SK-N-SH treated with all-trans-retinoic acid at 6 μM for 48 hours (cell line): ENCODE measurements around the gene SHOC1.

Experiments
- ATAC-seq: fragments of 200-7000 bp; cut with Tn5 transposase; 3 replicates; pipeline ENCODE4 v1.9.1; 2020; ENCODE audit warnings: mild to moderate bottlenecking, moderate library complexity
- ARNTL ChIP-seq: fragments of 450-650 bp; formaldehyde crosslinking; IDR thresholded peaks from 2 replicates; pipeline ENCODE4 v1.5.0; 2020; ENCODE audit warnings: low read depth, mild to moderate bottlenecking, moderate library complexity, borderline replicate concordance
- BACH2 ChIP-seq: fragments of 250-450 bp; sonication (Bioruptor Pico); IDR thresholded peaks from 2 replicates; pipeline ENCODE4 v1.9.0; 2021; ENCODE audit warnings: mild to moderate bottlenecking, borderline replicate concordance
- CSDC2 ChIP-seq: fragments of 250-450 bp; sonication (Bioruptor Pico); IDR thresholded peaks from 2 replicates; pipeline ENCODE4 v1.5.0; 2020; ENCODE audit warnings: mild to moderate bottlenecking, moderate library complexity
- ESRRG ChIP-seq: fragments of 250-450 bp; sonication (Bioruptor Pico); IDR thresholded peaks from 2 replicates; pipeline ENCODE4 v1.6.1; 2021; ENCODE audit warnings: mild to moderate bottlenecking
- GLIS3 ChIP-seq: fragments of 250-450 bp; sonication (Bioruptor Pico); IDR thresholded peaks from 2 replicates; pipeline ENCODE4 v1.5.0; 2020; ENCODE audit warnings: mild to moderate bottlenecking, moderate library complexity
- ISL1 ChIP-seq: fragments of 250-450 bp; sonication (Bioruptor Pico); IDR thresholded peaks from 2 replicates; pipeline ENCODE4 v2.1.2; 2022; ENCODE audit warnings: mild to moderate bottlenecking, moderate library complexity
- OSR1 ChIP-seq: fragments of 250-450 bp; sonication (Bioruptor Pico); IDR thresholded peaks from 2 replicates; pipeline ENCODE4 v1.8.0; 2022; ENCODE audit warnings: moderate library complexity, mild to moderate bottlenecking, inconsistent platforms
- RARB ChIP-seq: fragments of 250-450 bp; sonication (Bioruptor Pico); IDR thresholded peaks from 2 replicates; pipeline ENCODE4 v1.8.0; 2021; ENCODE audit warnings: mild to moderate bottlenecking, moderate library complexity
- SNAI2 ChIP-seq: fragments of 250-450 bp; sonication (Bioruptor Pico); IDR thresholded peaks from 2 replicates; pipeline ENCODE4 v1.5.0; 2020; ENCODE audit warnings: mild to moderate bottlenecking, moderate library complexity
- TCF4 ChIP-seq: fragments of 250-450 bp; sonication (Bioruptor Pico); IDR thresholded peaks from 2 replicates; pipeline ENCODE4 v1.8.0; 2021; ENCODE audit warnings: mild to moderate bottlenecking, moderate library complexity, borderline replicate concordance
- ZC3H10 ChIP-seq: fragments of 250-450 bp; sonication (Bioruptor Pico); IDR thresholded peaks from 2 replicates; pipeline ENCODE4 v1.5.1; 2021; ENCODE audit warnings: mild to moderate bottlenecking, moderate library complexity
- ZFP3 ChIP-seq: fragments of 250-450 bp; sonication (Bioruptor Pico); IDR thresholded peaks from 2 replicates; pipeline ENCODE4 v1.5.0; 2020; ENCODE audit warnings: mild to moderate bottlenecking, moderate library complexity
- ZFP30 ChIP-seq: fragments of 450-650 bp; formaldehyde crosslinking; IDR thresholded peaks from 2 replicates; pipeline ENCODE4 v1.5.0; 2022; ENCODE audit warnings: mild to moderate bottlenecking, moderate library complexity
- ZNF8 ChIP-seq: fragments of 450-650 bp; formaldehyde crosslinking; IDR thresholded peaks from 2 replicates; pipeline ENCODE4 v1.5.0; 2020; ENCODE audit warnings: mild to moderate bottlenecking, moderate library complexity
- TF ChIP-seq, protein P1 (sequence below): fragments of 250-450 bp; sonication (Bioruptor Pico); IDR thresholded peaks from 2 replicates; pipeline ENCODE4 v1.5.1; 2021; ENCODE audit warnings: mild to moderate bottlenecking, moderate library complexity
- TF ChIP-seq, protein P2 (sequence below): fragments of 250-450 bp; sonication (Bioruptor Pico); IDR thresholded peaks from 2 replicates; pipeline ENCODE4 v1.5.1; 2020; ENCODE audit warnings: low read depth, mild to moderate bottlenecking, moderate library complexity
- TF ChIP-seq, protein P3 (sequence below): fragments of 250-450 bp; sonication (Bioruptor Pico); IDR thresholded peaks from 2 replicates; pipeline ENCODE4 v1.5.0; 2020; ENCODE audit warnings: mild to moderate bottlenecking, moderate library complexity
- TF ChIP-seq, protein P4 (sequence below): fragments of 250-450 bp; sonication (Bioruptor Pico); IDR thresholded peaks from 2 replicates; pipeline ENCODE4 v1.8.0; 2020; ENCODE audit warnings: mild to moderate bottlenecking, moderate library complexity, borderline replicate concordance
- TF ChIP-seq, protein P5 (sequence below): fragments of 250-450 bp; sonication (Bioruptor Pico); IDR thresholded peaks from 2 replicates; pipeline ENCODE4 v1.8.0; 2021; ENCODE audit warnings: low read depth, mild to moderate bottlenecking, moderate library complexity, borderline replicate concordance

Gene SHOC1

DNA sequence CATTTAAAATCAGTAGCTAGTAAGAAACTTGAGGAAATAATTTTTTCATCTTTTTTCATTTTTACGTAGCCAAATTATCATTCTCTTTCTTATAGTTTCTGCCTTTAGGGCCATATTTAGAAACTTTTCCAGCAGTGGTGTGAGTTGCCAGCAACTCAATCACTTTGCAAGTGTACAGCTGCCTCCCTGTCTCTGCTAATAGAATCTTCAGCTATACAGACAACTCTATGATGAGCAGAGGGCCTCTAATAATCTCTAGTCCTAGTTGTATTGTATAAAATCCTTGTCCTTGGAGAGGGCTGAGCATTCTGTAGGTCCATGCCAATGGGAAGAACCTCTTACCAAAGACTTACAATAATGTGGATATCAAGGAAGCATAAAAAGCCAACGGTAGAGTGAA, 11.5 kb upstream of the SHOC1 start (continued):
- TF ChIP-seq, protein P1, sequence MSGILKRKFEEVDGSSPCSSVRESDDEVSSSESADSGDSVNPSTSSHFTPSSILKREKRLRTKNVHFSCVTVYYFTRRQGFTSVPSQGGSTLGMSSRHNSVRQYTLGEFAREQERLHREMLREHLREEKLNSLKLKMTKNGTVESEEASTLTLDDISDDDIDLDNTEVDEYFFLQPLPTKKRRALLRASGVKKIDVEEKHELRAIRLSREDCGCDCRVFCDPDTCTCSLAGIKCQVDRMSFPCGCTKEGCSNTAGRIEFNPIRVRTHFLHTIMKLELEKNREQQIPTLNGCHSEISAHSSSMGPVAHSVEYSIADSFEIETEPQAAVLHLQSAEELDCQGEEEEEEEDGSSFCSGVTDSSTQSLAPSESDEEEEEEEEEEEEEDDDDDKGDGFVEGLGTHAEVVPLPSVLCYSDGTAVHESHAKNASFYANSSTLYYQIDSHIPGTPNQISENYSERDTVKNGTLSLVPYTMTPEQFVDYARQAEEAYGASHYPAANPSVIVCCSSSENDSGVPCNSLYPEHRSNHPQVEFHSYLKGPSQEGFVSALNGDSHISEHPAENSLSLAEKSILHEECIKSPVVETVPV = no peak

DNA sequence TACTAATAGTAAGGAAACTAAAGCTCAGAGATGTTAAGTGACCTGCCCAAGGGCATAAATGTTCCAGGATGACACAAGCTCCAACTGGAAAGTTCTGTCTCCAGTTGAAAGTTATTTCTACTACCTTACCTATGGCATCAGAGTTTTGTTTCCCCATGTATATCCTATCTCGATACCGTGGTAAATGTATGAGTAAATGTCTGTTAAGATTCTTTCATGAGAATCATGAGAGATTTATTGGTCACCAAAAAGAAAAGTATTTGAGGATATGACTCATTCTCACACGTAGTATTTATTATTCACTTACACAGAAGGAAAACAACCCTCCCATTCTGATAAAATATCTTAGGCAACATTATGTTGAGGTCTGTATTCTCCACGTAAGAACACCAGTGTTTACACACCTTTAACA, 11.1 kb upstream of the SHOC1 start:
- TF ChIP-seq ISL1 (CRISPR knock-in tag) (no peak), ZFP30 (CRISPR knock-in tag) (no peak), SNAI2 (CRISPR knock-in tag) (no peak), ESRRG (CRISPR knock-in tag) (no peak), ZC3H10 (no peak)
- TF ChIP-seq, protein P1 = no peak
- TF ChIP-seq, protein P2, sequence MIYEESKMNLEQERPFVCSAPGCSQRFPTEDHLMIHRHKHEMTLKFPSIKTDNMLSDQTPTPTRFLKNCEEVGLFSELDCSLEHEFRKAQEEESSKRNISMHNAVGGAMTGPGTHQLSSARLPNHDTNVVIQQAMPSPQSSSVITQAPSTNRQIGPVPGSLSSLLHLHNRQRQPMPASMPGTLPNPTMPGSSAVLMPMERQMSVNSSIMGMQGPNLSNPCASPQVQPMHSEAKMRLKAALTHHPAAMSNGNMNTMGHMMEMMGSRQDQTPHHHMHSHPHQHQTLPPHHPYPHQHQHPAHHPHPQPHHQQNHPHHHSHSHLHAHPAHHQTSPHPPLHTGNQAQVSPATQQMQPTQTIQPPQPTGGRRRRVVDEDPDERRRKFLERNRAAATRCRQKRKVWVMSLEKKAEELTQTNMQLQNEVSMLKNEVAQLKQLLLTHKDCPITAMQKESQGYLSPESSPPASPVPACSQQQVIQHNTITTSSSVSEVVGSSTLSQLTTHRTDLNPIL (CRISPR knock-in tag) = no peak
- TF ChIP-seq, protein P3, sequence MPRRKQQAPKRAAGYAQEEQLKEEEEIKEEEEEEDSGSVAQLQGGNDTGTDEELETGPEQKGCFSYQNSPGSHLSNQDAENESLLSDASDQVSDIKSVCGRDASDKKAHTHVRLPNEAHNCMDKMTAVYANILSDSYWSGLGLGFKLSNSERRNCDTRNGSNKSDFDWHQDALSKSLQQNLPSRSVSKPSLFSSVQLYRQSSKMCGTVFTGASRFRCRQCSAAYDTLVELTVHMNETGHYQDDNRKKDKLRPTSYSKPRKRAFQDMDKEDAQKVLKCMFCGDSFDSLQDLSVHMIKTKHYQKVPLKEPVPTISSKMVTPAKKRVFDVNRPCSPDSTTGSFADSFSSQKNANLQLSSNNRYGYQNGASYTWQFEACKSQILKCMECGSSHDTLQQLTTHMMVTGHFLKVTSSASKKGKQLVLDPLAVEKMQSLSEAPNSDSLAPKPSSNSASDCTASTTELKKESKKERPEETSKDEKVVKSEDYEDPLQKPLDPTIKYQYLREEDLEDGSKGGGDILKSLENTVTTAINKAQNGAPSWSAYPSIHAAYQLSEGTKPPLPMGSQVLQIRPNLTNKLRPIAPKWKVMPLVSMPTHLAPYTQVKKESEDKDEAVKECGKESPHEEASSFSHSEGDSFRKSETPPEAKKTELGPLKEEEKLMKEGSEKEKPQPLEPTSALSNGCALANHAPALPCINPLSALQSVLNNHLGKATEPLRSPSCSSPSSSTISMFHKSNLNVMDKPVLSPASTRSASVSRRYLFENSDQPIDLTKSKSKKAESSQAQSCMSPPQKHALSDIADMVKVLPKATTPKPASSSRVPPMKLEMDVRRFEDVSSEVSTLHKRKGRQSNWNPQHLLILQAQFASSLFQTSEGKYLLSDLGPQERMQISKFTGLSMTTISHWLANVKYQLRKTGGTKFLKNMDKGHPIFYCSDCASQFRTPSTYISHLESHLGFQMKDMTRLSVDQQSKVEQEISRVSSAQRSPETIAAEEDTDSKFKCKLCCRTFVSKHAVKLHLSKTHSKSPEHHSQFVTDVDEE (CRISPR knock-in tag) = no peak
- TF ChIP-seq, protein P4, sequence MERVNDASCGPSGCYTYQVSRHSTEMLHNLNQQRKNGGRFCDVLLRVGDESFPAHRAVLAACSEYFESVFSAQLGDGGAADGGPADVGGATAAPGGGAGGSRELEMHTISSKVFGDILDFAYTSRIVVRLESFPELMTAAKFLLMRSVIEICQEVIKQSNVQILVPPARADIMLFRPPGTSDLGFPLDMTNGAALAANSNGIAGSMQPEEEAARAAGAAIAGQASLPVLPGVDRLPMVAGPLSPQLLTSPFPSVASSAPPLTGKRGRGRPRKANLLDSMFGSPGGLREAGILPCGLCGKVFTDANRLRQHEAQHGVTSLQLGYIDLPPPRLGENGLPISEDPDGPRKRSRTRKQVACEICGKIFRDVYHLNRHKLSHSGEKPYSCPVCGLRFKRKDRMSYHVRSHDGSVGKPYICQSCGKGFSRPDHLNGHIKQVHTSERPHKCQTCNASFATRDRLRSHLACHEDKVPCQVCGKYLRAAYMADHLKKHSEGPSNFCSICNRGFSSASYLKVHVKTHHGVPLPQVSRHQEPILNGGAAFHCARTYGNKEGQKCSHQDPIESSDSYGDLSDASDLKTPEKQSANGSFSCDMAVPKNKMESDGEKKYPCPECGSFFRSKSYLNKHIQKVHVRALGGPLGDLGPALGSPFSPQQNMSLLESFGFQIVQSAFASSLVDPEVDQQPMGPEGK (CRISPR knock-in tag) = no peak
- ATAC-seq = peak; percentile 44

DNA sequence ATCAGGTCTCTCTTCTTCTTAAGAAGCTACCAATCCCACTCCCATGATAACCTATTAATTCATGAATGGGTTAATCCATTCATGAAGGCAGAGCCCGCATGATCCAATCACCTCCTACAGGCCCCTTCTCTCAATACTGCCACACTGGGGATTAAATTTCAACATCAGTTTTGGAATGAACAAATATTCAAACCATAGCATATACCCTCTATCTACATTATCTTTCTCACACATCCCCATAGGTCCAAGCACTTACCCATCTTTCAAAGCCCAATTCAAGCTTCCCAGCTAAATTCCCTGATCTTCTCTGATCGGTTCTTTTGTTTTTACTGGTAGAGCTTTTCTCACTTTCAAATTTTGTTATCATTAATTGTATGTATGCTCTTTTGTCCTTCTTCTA, 10.5 kb upstream of the SHOC1 start:
- no peak for ATAC-seq
- no peak for TF ChIP-seq ARNTL (CRISPR knock-in tag)
- TF ChIP-seq, protein P5, sequence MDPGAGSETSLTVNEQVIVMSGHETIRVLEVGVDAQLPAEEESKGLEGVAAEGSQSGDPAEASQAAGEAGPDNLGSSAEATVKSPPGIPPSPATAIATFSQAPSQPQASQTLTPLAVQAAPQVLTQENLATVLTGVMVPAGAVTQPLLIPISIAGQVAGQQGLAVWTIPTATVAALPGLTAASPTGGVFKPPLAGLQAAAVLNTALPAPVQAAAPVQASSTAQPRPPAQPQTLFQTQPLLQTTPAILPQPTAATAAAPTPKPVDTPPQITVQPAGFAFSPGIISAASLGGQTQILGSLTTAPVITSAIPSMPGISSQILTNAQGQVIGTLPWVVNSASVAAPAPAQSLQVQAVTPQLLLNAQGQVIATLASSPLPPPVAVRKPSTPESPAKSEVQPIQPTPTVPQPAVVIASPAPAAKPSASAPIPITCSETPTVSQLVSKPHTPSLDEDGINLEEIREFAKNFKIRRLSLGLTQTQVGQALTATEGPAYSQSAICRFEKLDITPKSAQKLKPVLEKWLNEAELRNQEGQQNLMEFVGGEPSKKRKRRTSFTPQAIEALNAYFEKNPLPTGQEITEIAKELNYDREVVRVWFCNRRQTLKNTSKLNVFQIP = no peak
- no peak for TF ChIP-seq RARB (CRISPR knock-in tag)
- no peak for TF ChIP-seq TCF4
- TF ChIP-seq SNAI2 (CRISPR knock-in tag) = no peak
- no peak for TF ChIP-seq ZFP3 (CRISPR knock-in tag)
- no peak for TF ChIP-seq ZC3H10
- TF ChIP-seq, protein P3 (CRISPR knock-in tag) = no peak
- TF ChIP-seq ESRRG (CRISPR knock-in tag) = no peak
- TF ChIP-seq OSR1 (CRISPR knock-in tag) = no peak
- no peak for TF ChIP-seq GLIS3
- no peak for TF ChIP-seq ZNF8 (CRISPR knock-in tag)
- TF ChIP-seq BACH2 (CRISPR knock-in tag) = no peak
- no peak for TF ChIP-seq CSDC2 (CRISPR knock-in tag)
- TF ChIP-seq, all 23 proteins: peak for 0
